Astrocyte (in vitro differentiated cells and primary cell): ENCODE results near the gene TRUB1. TPM values are rescaled to one million over a fixed set of nuclear protein-coding genes. Genes with fewer than 3 reads are reported as not detected.
A peak's percentile ranks its signal among the peaks of the same experiment; 100 is the strongest.

ENCODE experiments used
- DNase-seq: peaks from one replicate; pipeline ENCODE4 v3.0.0-alpha.2; 2010; ENCODE audit warnings: low read depth
- FAIRE-seq: peaks from 2 replicates; lab custom pipeline; 2011; peaks lifted over from hg19 to GRCh38; lab: Jason Lieb, UNC
- H2AFZ ChIP-seq: 2 replicates; pipeline ENCODE4 v1.6.0; 2012; ENCODE audit warnings: low read depth, low read length, inconsistent platforms
- H3K27ac ChIP-seq: 2 replicates; pipeline ENCODE4 v1.5.1; 2011; ENCODE audit warnings: low read depth, low read length, inconsistent platforms
- H3K27me3 ChIP-seq: 2 replicates; pipeline ENCODE4 v1.6.0; 2011; ENCODE audit warnings: low read length, inconsistent platforms; ENCODE audit not compliant: insufficient read depth
- H3K36me3 ChIP-seq: 2 replicates; pipeline ENCODE4 v1.5.1; 2011; ENCODE audit warnings: low read length, inconsistent platforms; ENCODE audit not compliant: insufficient read depth
- H3K4me1 ChIP-seq: 2 replicates; pipeline ENCODE4 v1.5.1; 2011; ENCODE audit warnings: low read length, inconsistent platforms; ENCODE audit not compliant: insufficient read depth
- H3K4me2 ChIP-seq: 2 replicates; pipeline ENCODE4 v1.6.0; 2012; ENCODE audit warnings: low read length, inconsistent platforms
- H3K4me3 ChIP-seq: 2 replicates; pipeline ENCODE4 v1.5.1; 2011; ENCODE audit warnings: low read depth, mild to moderate bottlenecking, low read length, inconsistent platforms; ENCODE audit not compliant: insufficient read depth
- H3K79me2 ChIP-seq: 2 replicates; pipeline ENCODE4 v1.6.0; 2012; ENCODE audit warnings: mild to moderate bottlenecking, low read length, inconsistent platforms; ENCODE audit not compliant: insufficient read depth
- H3K9ac ChIP-seq: 2 replicates; pipeline ENCODE4 v1.6.0; 2012; ENCODE audit warnings: mild to moderate bottlenecking, low read length, inconsistent platforms
- H3K9me3 ChIP-seq: 2 replicates; pipeline ENCODE4 v1.5.1; 2012; ENCODE audit warnings: low read depth, mild to moderate bottlenecking, low read length, inconsistent platforms; ENCODE audit not compliant: insufficient read depth
- H4K20me1 ChIP-seq: 2 replicates; pipeline ENCODE4 v1.6.0; 2012; ENCODE audit warnings: low read length, inconsistent platforms; ENCODE audit not compliant: insufficient read depth
- H3K27ac Mint-ChIP-seq: one replicate; pipeline ENCODE4 v1.8.0; 2021; ENCODE audit warnings: mild to moderate bottlenecking, mixed read lengths; ENCODE audit not compliant: unreplicated experiment
- H3K27me3 Mint-ChIP-seq: one replicate; pipeline ENCODE4 v1.8.0; 2021; ENCODE audit warnings: low read depth, mixed read lengths; ENCODE audit not compliant: unreplicated experiment
- H3K36me3 Mint-ChIP-seq: one replicate; pipeline ENCODE4 v1.8.0; 2021; ENCODE audit warnings: low read depth, mixed read lengths; ENCODE audit not compliant: unreplicated experiment
- H3K4me1 Mint-ChIP-seq: one replicate; pipeline ENCODE4 v1.8.0; 2021; ENCODE audit warnings: low read depth, mixed read lengths; ENCODE audit not compliant: unreplicated experiment
- H3K4me3 Mint-ChIP-seq: one replicate; pipeline ENCODE4 v1.8.0; 2021; ENCODE audit warnings: mild to moderate bottlenecking, moderate library complexity, mixed read lengths; ENCODE audit not compliant: unreplicated experiment
- H3K9me3 Mint-ChIP-seq: one replicate; pipeline ENCODE4 v1.8.0; 2021; ENCODE audit warnings: mild to moderate bottlenecking, mixed read lengths; ENCODE audit not compliant: unreplicated experiment
- EZH2 ChIP-seq: IDR thresholded peaks from 2 replicates; pipeline ENCODE4 v1.6.1; 2012; ENCODE audit warnings: mild to moderate bottlenecking, low read length, inconsistent platforms; ENCODE audit not compliant: insufficient read depth
- total RNA-seq: library from RNA; stranded (reverse); gene quantifications from 2 replicates; pipeline ENCODE4 v1.2.1, GENCODE V29; 2021
- TF ChIP-seq, protein P1 (sequence below): IDR thresholded peaks from 2 replicates; pipeline ENCODE4 v1.5.1; 2011; ENCODE audit warnings: low read depth, mild to moderate bottlenecking, inconsistent platforms, low read length, moderate library complexity; ENCODE audit not compliant: insufficient read depth

The TRUB1 gene
- total RNA-seq, 1 donor from 2014 or later = 25.3 TPM

DNA sequence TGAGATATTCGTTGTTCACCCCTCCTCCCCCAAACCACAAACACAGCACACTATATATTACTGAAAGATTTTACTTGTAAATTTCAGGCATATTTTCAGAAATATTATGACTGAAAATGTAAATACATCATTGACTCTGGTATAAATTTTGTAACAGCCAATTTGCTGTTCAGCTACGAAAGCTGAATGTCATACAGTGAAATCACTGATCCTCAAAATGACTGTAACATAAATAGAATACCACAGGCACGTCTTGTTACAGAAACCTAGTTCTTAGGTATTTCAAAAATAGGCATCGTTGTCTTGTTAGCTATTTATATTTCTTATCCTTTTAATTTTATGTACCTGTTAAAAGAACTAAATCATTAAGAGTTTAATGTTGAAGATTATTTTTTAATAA is 15.1 kb downstream of the TRUB1 start:
- H2AFZ ChIP-seq = no peak overlapping the region
- H3K27ac ChIP-seq = no peak overlapping the region
- H3K4me1 ChIP-seq = no peaks in the 10 kb centered on the region
- H3K27me3 ChIP-seq = no peaks in the 10 kb centered on the region
- no peak overlapping the region for H3K9ac ChIP-seq
- no peak overlapping the region for H3K4me3 ChIP-seq
- DNase-seq = no peak
- Mint-ChIP-seq H3K4me1 (peaks cover 23% of the 10 kb centered on the region), H3K27ac (no peak overlapping the region), H3K9me3 (no peaks in the 10 kb centered on the region), H3K4me3 (no peak overlapping the region), H3K36me3 (peaks cover 15% of the 10 kb centered on the region), H3K27me3 (no peaks in the 10 kb centered on the region)
- H3K9me3 ChIP-seq = no peaks in the 10 kb centered on the region
- FAIRE-seq = no peak
- no peak for TF ChIP-seq EZH2
- TF ChIP-seq, protein P1, sequence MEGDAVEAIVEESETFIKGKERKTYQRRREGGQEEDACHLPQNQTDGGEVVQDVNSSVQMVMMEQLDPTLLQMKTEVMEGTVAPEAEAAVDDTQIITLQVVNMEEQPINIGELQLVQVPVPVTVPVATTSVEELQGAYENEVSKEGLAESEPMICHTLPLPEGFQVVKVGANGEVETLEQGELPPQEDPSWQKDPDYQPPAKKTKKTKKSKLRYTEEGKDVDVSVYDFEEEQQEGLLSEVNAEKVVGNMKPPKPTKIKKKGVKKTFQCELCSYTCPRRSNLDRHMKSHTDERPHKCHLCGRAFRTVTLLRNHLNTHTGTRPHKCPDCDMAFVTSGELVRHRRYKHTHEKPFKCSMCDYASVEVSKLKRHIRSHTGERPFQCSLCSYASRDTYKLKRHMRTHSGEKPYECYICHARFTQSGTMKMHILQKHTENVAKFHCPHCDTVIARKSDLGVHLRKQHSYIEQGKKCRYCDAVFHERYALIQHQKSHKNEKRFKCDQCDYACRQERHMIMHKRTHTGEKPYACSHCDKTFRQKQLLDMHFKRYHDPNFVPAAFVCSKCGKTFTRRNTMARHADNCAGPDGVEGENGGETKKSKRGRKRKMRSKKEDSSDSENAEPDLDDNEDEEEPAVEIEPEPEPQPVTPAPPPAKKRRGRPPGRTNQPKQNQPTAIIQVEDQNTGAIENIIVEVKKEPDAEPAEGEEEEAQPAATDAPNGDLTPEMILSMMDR = no peak
- H4K20me1 ChIP-seq = peaks cover 33% of the 10 kb centered on the region
- no peak overlapping the region for H3K4me2 ChIP-seq
- peaks cover 46% of the 10 kb centered on the region for H3K79me2 ChIP-seq
- peaks cover 5% of the 10 kb centered on the region for H3K36me3 ChIP-seq

DNA sequence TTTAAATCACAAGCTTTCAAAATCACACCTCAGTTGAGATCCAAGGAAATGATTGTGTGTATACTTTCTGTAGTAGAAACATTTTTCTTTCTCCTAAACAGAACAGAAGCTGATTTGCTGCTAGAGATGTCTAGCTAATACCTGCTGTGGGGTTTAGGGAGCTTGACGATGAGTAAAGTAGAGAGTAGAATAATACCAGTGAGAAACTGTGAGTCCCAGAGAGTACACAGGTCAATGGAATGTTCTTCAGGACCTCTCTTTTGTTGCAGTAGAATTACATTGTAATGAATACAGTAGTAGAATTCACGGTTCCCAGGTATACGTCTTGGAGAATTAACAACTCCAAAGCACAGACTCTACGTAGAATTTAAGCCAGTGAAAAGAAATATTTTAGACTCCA is 18.0 kb downstream of the TRUB1 start:
- no peak overlapping the region for H3K4me3 Mint-ChIP-seq

DNA sequence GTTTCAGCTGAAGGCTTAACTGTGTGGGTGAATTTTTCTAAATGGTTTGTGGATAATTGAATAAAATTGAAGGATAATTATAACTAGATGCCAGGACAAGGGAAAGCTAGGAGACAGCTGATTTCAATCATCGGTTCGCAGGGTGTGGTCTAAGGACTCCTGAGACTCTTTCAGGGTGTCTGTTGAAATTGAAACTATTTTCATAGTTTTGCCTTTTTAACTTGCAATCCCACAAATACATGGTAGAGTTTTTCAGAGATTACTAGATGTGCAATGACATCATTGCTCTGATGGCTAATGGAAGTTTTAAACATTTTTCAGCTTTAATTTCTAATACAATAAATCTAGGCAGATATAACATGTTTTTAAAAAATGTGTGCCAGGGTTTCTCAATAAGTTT is 18.5 kb downstream of the TRUB1 start:
- no peak overlapping the region for H3K27ac ChIP-seq
- Mint-ChIP-seq H3K9me3 (no peaks in the 10 kb centered on the region), H3K4me3 (no peak overlapping the region), H3K36me3 (peaks cover 9% of the 10 kb centered on the region), H3K27ac (peak overlapping the region; percentile 29), H3K27me3 (no peaks in the 10 kb centered on the region), H3K4me1 (peaks cover 23% of the 10 kb centered on the region)
- H3K79me2 ChIP-seq = peaks cover 22% of the 10 kb centered on the region
- FAIRE-seq (no peak), DNase-seq (no peak)
- H3K9me3 ChIP-seq = no peaks in the 10 kb centered on the region
- TF ChIP-seq EZH2 = no peak
- TF ChIP-seq, protein P1 = no peak
- H3K27me3 ChIP-seq = no peaks in the 10 kb centered on the region
- H4K20me1 ChIP-seq = peaks cover 13% of the 10 kb centered on the region
- H3K4me1 ChIP-seq = no peaks in the 10 kb centered on the region
- H3K4me2 ChIP-seq = no peak overlapping the region
- peaks cover 7% of the 10 kb centered on the region for H3K36me3 ChIP-seq
- no peak overlapping the region for H2AFZ ChIP-seq
- H3K4me3 ChIP-seq = no peak overlapping the region
- no peak overlapping the region for H3K9ac ChIP-seq

More for the DNA sequence above, 18.0 kb downstream of the TRUB1 start:
- H3K27me3 ChIP-seq = no peaks in the 10 kb centered on the region
- H3K27me3 Mint-ChIP-seq = no peaks in the 10 kb centered on the region
- H3K36me3 ChIP-seq = peaks cover 7% of the 10 kb centered on the region
- no peak overlapping the region for H3K27ac Mint-ChIP-seq
- H3K4me2 ChIP-seq = no peak overlapping the region
- no peak overlapping the region for H3K27ac ChIP-seq
- no peak overlapping the region for H3K4me3 ChIP-seq
- peaks cover 13% of the 10 kb centered on the region for H4K20me1 ChIP-seq
- no peaks in the 10 kb centered on the region for H3K4me1 ChIP-seq
- FAIRE-seq (no peak), DNase-seq (no peak)
- H3K4me1 Mint-ChIP-seq = peaks cover 23% of the 10 kb centered on the region
- TF ChIP-seq EZH2 = no peak
- TF ChIP-seq, protein P1 = no peak
- H3K9me3 ChIP-seq = no peaks in the 10 kb centered on the region
- no peak overlapping the region for H3K9ac ChIP-seq
- peaks cover 23% of the 10 kb centered on the region for H3K79me2 ChIP-seq
- H3K9me3 Mint-ChIP-seq = no peaks in the 10 kb centered on the region
- H2AFZ ChIP-seq = no peak overlapping the region
- H3K36me3 Mint-ChIP-seq = peaks cover 10% of the 10 kb centered on the region
